GM12801 (cell line): Measurements from ENCODE around the gene INPP4A.

Experiments
- CTCF ChIP-seq: IDR thresholded peaks from one replicate; pipeline ENCODE4 v1.5.1; 2011; ENCODE audit warnings: control low read depth; ENCODE audit not compliant: insufficient read length; ENCODE audit errors: extremely low read depth

The INPP4A gene

GRCh38 chr2:98501876-98502275, 57.2 kb downstream of the INPP4A start:
- TF ChIP-seq CTCF, result no peak

GRCh38 chr2:98502556-98503335, 58.1 kb downstream of the INPP4A start:
- TF ChIP-seq CTCF, result no peak

GRCh38 chr2:98503481-98504105, 58.9 kb downstream of the INPP4A start:
- TF ChIP-seq CTCF, result no peak

- no peak for TF ChIP-seq CTCF
These were observed 59.9 kb downstream of the INPP4A start for GRCh38 chr2:98504381-98505109.

GRCh38 chr2:98505311-98505808, 60.7 kb downstream of the INPP4A start:
- no peak for TF ChIP-seq CTCF

GRCh38 chr2:98505971-98506664, 61.5 kb downstream of the INPP4A start:
- TF ChIP-seq CTCF, result no peak

- no peak for TF ChIP-seq CTCF
These were observed 62.2 kb downstream of the INPP4A start for GRCh38 chr2:98506881-98507280.
